DOHH2 (cell line): ENCODE results near the gene SH3BP5.

ENCODE experiments used
- CTCF ChIP-seq: fragments of 200-600 bp; sonication (generic); IDR thresholded peaks from one replicate; pipeline ENCODE4 v1.5.1; 2014; ENCODE audit warnings: antibody characterized with exemption, mild to moderate bottlenecking, low read depth, low read length; ENCODE audit not compliant: poor library complexity, severe bottlenecking
- EZH2phosphoT487 ChIP-seq: fragments of 200-600 bp; sonication (generic); IDR thresholded peaks from 2 replicates; pipeline ENCODE4 v1.6.1; 2017; ENCODE audit warnings: borderline replicate concordance, mild to moderate bottlenecking, antibody characterized with exemption, low read length, moderate library complexity, mixed read lengths

GRCh38 chr3:15266510-15267376, 65.6 kb downstream of the SH3BP5 start:
- no peak for TF ChIP-seq EZH2phosphoT487
- no peak for TF ChIP-seq CTCF
